Liver (tissue), 9 donors: ENCODE measurements around the gene NRF1. TPM values are rescaled to one million over a fixed set of nuclear protein-coding genes. Genes with fewer than 3 reads are reported as not detected.

Experiments used
- DNase-seq: peaks from one replicate; pipeline ENCODE4 v3.0.0-alpha.2; 2017; ENCODE audit warnings: low spot score
- H3K27ac ChIP-seq, 2 donors: one replicate each; pipeline ENCODE4 v1.7.0; 2013; ENCODE audit warnings: inconsistent platforms in 2 of 2, low read length in 2 of 2, control low read depth in 1 of 2, low read depth in 1 of 2, mild to moderate bottlenecking in 1 of 2
- H3K27me3 ChIP-seq, 4 donors: one replicate each; pipeline versions ENCODE4 v1.6.1 to v1.7.0; 2013; ENCODE audit warnings: low read length in 3 of 4, inconsistent platforms in 1 of 4, mild to moderate bottlenecking in 1 of 4, moderate library complexity in 1 of 4; ENCODE audit not compliant: control insufficient read depth in 4 of 4, insufficient read depth in 4 of 4
- H3K36me3 ChIP-seq, 4 donors: one replicate each; pipeline versions ENCODE4 v1.6.1 to v1.7.0; 2013; ENCODE audit warnings: low read length in 3 of 4, mild to moderate bottlenecking in 3 of 4, low read depth in 1 of 4, moderate library complexity in 1 of 4; ENCODE audit not compliant: control insufficient read depth in 4 of 4, insufficient read depth in 3 of 4
- H3K4me1 ChIP-seq, 4 donors: one replicate each; pipeline versions ENCODE4 v1.6.1 to v1.7.0; 2013; ENCODE audit warnings: low read length in 3 of 4, mild to moderate bottlenecking in 3 of 4, moderate library complexity in 1 of 4; ENCODE audit not compliant: control insufficient read depth in 4 of 4, insufficient read depth in 4 of 4
- H3K4me3 ChIP-seq, 3 donors: one replicate each; pipeline versions ENCODE4 v1.6.1 to v1.7.0; 2013; ENCODE audit warnings: low read length in 3 of 3, control low read depth in 1 of 3, low read depth in 1 of 3, mild to moderate bottlenecking in 1 of 3
- H3K9ac ChIP-seq, 2 donors: one replicate each; pipeline ENCODE4 v1.7.0; 2013; ENCODE audit warnings: low read length in 2 of 2, mild to moderate bottlenecking in 2 of 2, moderate library complexity in 2 of 2, control low read depth in 1 of 2, low read depth in 1 of 2
- H3K9me3 ChIP-seq, 4 donors: one replicate each; pipeline versions ENCODE4 v1.6.1 to v1.7.0; 2013; ENCODE audit warnings: low read length in 3 of 4; ENCODE audit not compliant: control insufficient read depth in 4 of 4
- ATF3 ChIP-seq: IDR thresholded peaks from 2 replicates; pipeline ENCODE4 v1.6.1; 2016; ENCODE audit warnings: antibody characterized with exemption
- CTCF ChIP-seq: fragments of 150-350 bp; IDR thresholded peaks from 2 replicates; pipeline ENCODE4 v1.5.1; 2017; ENCODE audit warnings: improper control_type of control experiment, low read depth, low read length; ENCODE audit not compliant: missing input control
- EGR1 ChIP-seq, 2 donors: IDR thresholded peaks; 2 replicates each; pipeline ENCODE4 v1.6.1; 2016 to 2018; ENCODE audit warnings: antibody characterized with exemption in 2 of 2, low read depth in 2 of 2
- FOXA1 ChIP-seq: IDR thresholded peaks from 2 replicates; pipeline ENCODE4 v1.6.1; 2016; ENCODE audit warnings: antibody characterized with exemption
- FOXA2 ChIP-seq: IDR thresholded peaks from 2 replicates; pipeline ENCODE4 v1.6.1; 2016; ENCODE audit warnings: antibody characterized with exemption
- GABPA ChIP-seq, 2 donors: IDR thresholded peaks in 1 of 2; conservative IDR thresholded peaks in 1 of 2; 2 replicates each; pipeline ENCODE4 v1.6.1; 2016; ENCODE audit warnings: antibody characterized with exemption in 2 of 2, mild to moderate bottlenecking in 1 of 2, moderate library complexity in 1 of 2
- HNF4A ChIP-seq, 2 donors: conservative IDR thresholded peaks; 2 replicates each; pipeline ENCODE4 v1.6.1; 2016; ENCODE audit warnings: antibody characterized with exemption in 2 of 2, mild to moderate bottlenecking in 2 of 2
- HNF4G ChIP-seq: IDR thresholded peaks from 2 replicates; pipeline ENCODE4 v1.6.1; 2016; ENCODE audit warnings: antibody characterized with exemption
- JUND ChIP-seq, 2 donors: IDR thresholded peaks; 2 replicates each; pipeline ENCODE4 v1.6.1; 2016; ENCODE audit warnings: antibody characterized with exemption in 2 of 2
- MAX ChIP-seq: IDR thresholded peaks from 2 replicates; pipeline ENCODE4 v1.6.1; 2016; ENCODE audit warnings: antibody characterized with exemption
- NR2F2 ChIP-seq: IDR thresholded peaks from 2 replicates; pipeline ENCODE4 v1.6.1; 2016; ENCODE audit warnings: antibody characterized with exemption
- RAD21 ChIP-seq, 2 donors: IDR thresholded peaks; 2 replicates each; pipeline ENCODE4 v1.6.1; 2016; ENCODE audit warnings: antibody characterized with exemption in 2 of 2, mild to moderate bottlenecking in 2 of 2
- REST ChIP-seq: IDR thresholded peaks from 2 replicates; pipeline ENCODE4 v1.6.1; 2016; ENCODE audit warnings: antibody characterized with exemption, mild to moderate bottlenecking
- RXRA ChIP-seq, 2 donors: IDR thresholded peaks; 2 replicates each; pipeline ENCODE4 v1.6.1; 2017 to 2018; ENCODE audit warnings: antibody characterized with exemption in 2 of 2, mild to moderate bottlenecking in 1 of 2
- SP1 ChIP-seq: IDR thresholded peaks from 2 replicates; pipeline ENCODE4 v1.6.1; 2018; ENCODE audit warnings: antibody characterized with exemption, mild to moderate bottlenecking
- TAF1 ChIP-seq: conservative IDR thresholded peaks from 2 replicates; pipeline ENCODE4 v1.6.1; 2016; ENCODE audit warnings: antibody characterized with exemption, mild to moderate bottlenecking
- YY1 ChIP-seq: IDR thresholded peaks from 2 replicates; pipeline ENCODE4 v1.6.1; 2016; ENCODE audit warnings: antibody characterized with exemption, mild to moderate bottlenecking
- ZBTB33 ChIP-seq: IDR thresholded peaks from 2 replicates; pipeline ENCODE4 v1.6.1; 2016; ENCODE audit warnings: antibody characterized with exemption
- WGBS: extraction: QIAGEN DNeasy Blood & Tissue Kit; methylation state at CpG from one replicate; pipeline ENCODE4 v1.1.7; 2013; 5-methylcytosine and 5-hydroxymethylcytosine counted together
- polyA plus RNA-seq, 2 donors: library from polyadenylated mRNA; stranded (reverse) in 1 of 2; unstranded in 1 of 2; fragments of 200-250 nt in 1 of 2; fragments of >200 nt in 1 of 2; fragmentation: Nextera tagmentation in 1 of 2; extraction: Ambion mirVana in 1 of 2; gene quantifications; one replicate each; pipeline versions ENCODE4 v1.2.1 to v1.2.3, GENCODE V29; 2013 to 2015
- total RNA-seq, 2 donors: library from RNA; depleted of rRNA; stranded (reverse); fragments of >200 nt; gene quantifications; one replicate each; pipeline ENCODE4 v1.2.3, GENCODE V29; 2014
- donor health status: healthy.
- donor health status: healthy.
- donor health status: healthy.
- donor health status: healthy.
- donor health status: healthy.

NRF1 gene
- total and polyA plus RNA-seq, 4 donors, result 1.3 to 14.8 (median 5.3) TPM

- TF ChIP-seq NR2F2, result no peak
- no peak for TF ChIP-seq RAD21 (IDR thresholded peaks at IDR 0.05)
- no peak for TF ChIP-seq GABPA (IDR thresholded peaks at IDR 0.05 in 1 of 2, conservative IDR thresholded peaks at IDR 0.05 in 1 of 2)
- TF ChIP-seq ZBTB33, result no peak
- TF ChIP-seq JUND (IDR thresholded peaks at IDR 0.05), result no peak
- TF ChIP-seq ATF3, result no peak
- TF ChIP-seq HNF4G, result no peak
- no peak for TF ChIP-seq FOXA2
- no peak for TF ChIP-seq MAX
- no peak for TF ChIP-seq RXRA (IDR thresholded peaks at IDR 0.05)
- TF ChIP-seq REST, result no peak
- no peak for TF ChIP-seq CTCF
- TF ChIP-seq SP1, result no peak
- TF ChIP-seq FOXA1, result no peak
- no peak for TF ChIP-seq TAF1
- no peak for TF ChIP-seq HNF4A (conservative IDR thresholded peaks at IDR 0.05)
- TF ChIP-seq EGR1 (IDR thresholded peaks at IDR 0.05; ENCODE audit: low read depth in 2 of 2), result no peak
- no peak for TF ChIP-seq YY1
- H3K9ac ChIP-seq, result no peak overlapping the region
- H3K4me3 ChIP-seq, result no peak overlapping the region
- no peak overlapping the region for H3K27ac ChIP-seq
- no peaks in the 10 kb centered on the region for H3K9me3 ChIP-seq
- H3K36me3 ChIP-seq, result no peaks in the 10 kb centered on the region
- 86% methylated on average over 7 of the region's 7 CpGs for WGBS
- H3K27me3 ChIP-seq, result no peaks in the 10 kb centered on the region
- no peaks in the 10 kb centered on the region for H3K4me1 ChIP-seq
- DNase-seq, result no peak
Observed at GRCh38 chr7:129800901-129801300, 189.4 kb downstream of the NRF1 start.
